Right lobe of liver (tissue), 4 donors: ENCODE data around the gene DENND1B.

Experiments
- CTCF ChIP-seq, 4 donors: fragments of 200-600 bp in 3 of 4; fragments of 450-650 bp in 1 of 4; IDR thresholded peaks; one replicate each; pipeline versions ENCODE4 v1.5.1 to v1.8.0; 2016 to 2022; ENCODE audit warnings: antibody characterized with exemption in 4 of 4, mild to moderate bottlenecking in 2 of 4
- POLR2A ChIP-seq: fragments of 450-650 bp; IDR thresholded peaks from one replicate; pipeline ENCODE4 v1.6.1; 2017; ENCODE audit warnings: antibody characterized with exemption, mild to moderate bottlenecking
- donor health status: DM: no; HTN: no; CAD: no.
- donor health status: DM: no; HTN: no; CAD: no.
- donor health status: DM: no; HTN: yes; CAD: no.

- TF ChIP-seq CTCF (IDR thresholded peaks at IDR 0.05) (no peak), POLR2A (no peak)
Measured at GRCh38 chr1:197786280-197786679, 11.0 kb upstream of the DENND1B start.
